Activated CD8-positive, alpha-beta T cell treated with anti-CD3 and anti-CD28 coated beads for 36 hours (primary cell): ENCODE results near the gene CCDC192. TPM values are rescaled to one million over a fixed set of nuclear protein-coding genes. Genes with fewer than 3 reads are reported as not detected.
A peak's percentile ranks its signal among the peaks of the same experiment; 100 is the strongest.

Source experiments
- ATAC-seq: fragments of 200-7000 bp; cut with Tn5 transposase; one replicate; pipeline ENCODE4 v1.10.0; 2021; ENCODE audit warnings: mild to moderate bottlenecking, moderate library complexity
- CTCF ChIA-PET: fragments of 350-600 bp; sonication (Branson Sonifier 250); formaldehyde crosslinking; loops from one replicate; lab custom pipeline; 2021; ENCODE audit warnings: antibody characterized with exemption; lab: Charles Lee
- POLR2A ChIA-PET: fragments of 350-600 bp; sonication (Branson Sonifier 250); formaldehyde crosslinking; loops from one replicate; lab custom pipeline; 2021; ENCODE audit warnings: antibody characterized with exemption; lab: Charles Lee
- DNase-seq: peaks from one replicate; pipeline ENCODE4 v3.0.0-alpha.2; 2020
- H3K27ac Mint-ChIP-seq: one replicate; pipeline ENCODE4 v1.8.0; 2021; ENCODE audit warnings: mild to moderate bottlenecking, mixed read lengths
- H3K27me3 Mint-ChIP-seq: one replicate; pipeline ENCODE4 v1.8.0; 2021; ENCODE audit warnings: mixed read lengths
- H3K36me3 Mint-ChIP-seq: one replicate; pipeline ENCODE4 v1.8.0; 2021; ENCODE audit warnings: low read depth, mixed read lengths
- H3K4me1 Mint-ChIP-seq: one replicate; pipeline ENCODE4 v1.8.0; 2021; ENCODE audit warnings: low read depth, mixed read lengths
- H3K4me3 Mint-ChIP-seq: one replicate; pipeline ENCODE4 v1.8.0; 2021; ENCODE audit warnings: mild to moderate bottlenecking, moderate library complexity, mixed read lengths
- H3K9me3 Mint-ChIP-seq: one replicate; pipeline ENCODE4 v1.8.0; 2021; ENCODE audit warnings: mixed read lengths
- intact Hi-C: fragments of 100-400 bp; cut with micrococcal nuclease; formaldehyde crosslinking; loops from one replicate; pipeline ENCODE4 v1.10.0; 2022
- total RNA-seq, 2 experiments: library from RNA; stranded (reverse); gene quantifications; one replicate each; pipeline ENCODE4 v1.2.3, GENCODE V29; 2021
- TF ChIP-seq, protein P1 (sequence below): fragments of 200-600 bp; IDR thresholded peaks from one replicate; pipeline ENCODE4 v1.8.0; 2022; ENCODE audit warnings: antibody characterized with exemption, mild to moderate bottlenecking

Gene CCDC192
- total RNA-seq, 2 experiments from 2014 or later: not detected

DNA sequence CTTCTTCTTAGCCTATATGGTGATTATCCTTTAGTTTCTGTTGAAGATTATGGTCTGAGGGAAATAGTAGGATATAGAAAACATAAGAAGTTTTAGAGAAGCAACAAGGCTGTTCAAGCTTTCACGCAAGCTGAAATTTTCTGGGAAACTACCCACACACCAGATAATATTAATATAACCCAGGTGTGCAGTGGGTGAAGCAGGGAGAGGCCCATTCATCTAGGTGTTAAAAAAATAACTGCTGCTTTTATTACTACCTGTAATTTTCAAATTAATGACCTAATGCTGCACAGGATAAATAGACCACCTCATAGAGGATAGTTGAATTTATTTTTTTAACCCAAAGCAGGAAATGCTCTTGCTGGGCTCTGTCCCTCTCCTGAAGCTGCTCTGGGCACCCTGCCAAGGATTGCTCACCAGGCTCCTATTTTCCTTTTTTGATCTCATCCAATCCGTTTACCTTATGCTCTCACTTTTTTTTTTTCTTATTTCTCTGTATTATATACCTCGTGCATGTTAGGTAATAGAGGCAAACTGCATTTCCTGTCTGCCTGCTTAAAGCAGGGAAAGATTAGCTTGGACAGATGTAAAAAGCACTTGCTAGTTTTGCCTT, 256.1 kb downstream of the CCDC192 start:
- ChIA-PET POLR2A (no interaction called here), CTCF (interaction anchor here (1.3 kb wide), 1 partner anchor 8 kb away, joined by 3 read pairs; no protein-coding TSS in a partner anchor)
- no peaks in the 10 kb centered on the region for H3K9me3 Mint-ChIP-seq
- H3K36me3 Mint-ChIP-seq: peaks cover 9% of the 10 kb centered on the region
- H3K4me3 Mint-ChIP-seq: no peak overlapping the region
- DNase-seq (peak; percentile 35), ATAC-seq (no peak)
- H3K27ac Mint-ChIP-seq: no peak overlapping the region
- TF ChIP-seq, protein P1, sequence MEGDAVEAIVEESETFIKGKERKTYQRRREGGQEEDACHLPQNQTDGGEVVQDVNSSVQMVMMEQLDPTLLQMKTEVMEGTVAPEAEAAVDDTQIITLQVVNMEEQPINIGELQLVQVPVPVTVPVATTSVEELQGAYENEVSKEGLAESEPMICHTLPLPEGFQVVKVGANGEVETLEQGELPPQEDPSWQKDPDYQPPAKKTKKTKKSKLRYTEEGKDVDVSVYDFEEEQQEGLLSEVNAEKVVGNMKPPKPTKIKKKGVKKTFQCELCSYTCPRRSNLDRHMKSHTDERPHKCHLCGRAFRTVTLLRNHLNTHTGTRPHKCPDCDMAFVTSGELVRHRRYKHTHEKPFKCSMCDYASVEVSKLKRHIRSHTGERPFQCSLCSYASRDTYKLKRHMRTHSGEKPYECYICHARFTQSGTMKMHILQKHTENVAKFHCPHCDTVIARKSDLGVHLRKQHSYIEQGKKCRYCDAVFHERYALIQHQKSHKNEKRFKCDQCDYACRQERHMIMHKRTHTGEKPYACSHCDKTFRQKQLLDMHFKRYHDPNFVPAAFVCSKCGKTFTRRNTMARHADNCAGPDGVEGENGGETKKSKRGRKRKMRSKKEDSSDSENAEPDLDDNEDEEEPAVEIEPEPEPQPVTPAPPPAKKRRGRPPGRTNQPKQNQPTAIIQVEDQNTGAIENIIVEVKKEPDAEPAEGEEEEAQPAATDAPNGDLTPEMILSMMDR: no peak
- intact Hi-C loops: no loop called here
- H3K27me3 Mint-ChIP-seq: no peaks in the 10 kb centered on the region
- peaks cover 19% of the 10 kb centered on the region for H3K4me1 Mint-ChIP-seq

- Mint-ChIP-seq H3K9me3 (peaks cover 1% of the 10 kb centered on the region), H3K4me3 (no peak overlapping the region), H3K27me3 (no peaks in the 10 kb centered on the region), H3K27ac (no peak overlapping the region), H3K4me1 (peaks cover 19% of the 10 kb centered on the region), H3K36me3 (peaks cover 8% of the 10 kb centered on the region)
- intact Hi-C loops: no loop called here
- ChIA-PET CTCF (no interaction called here), POLR2A (no interaction called here)
- TF ChIP-seq, protein P1: no peak
- ATAC-seq (no peak), DNase-seq (no peak)
Observed at GRCh38 chr5:127960270-127960691, 257.1 kb downstream of the CCDC192 start.

DNA sequence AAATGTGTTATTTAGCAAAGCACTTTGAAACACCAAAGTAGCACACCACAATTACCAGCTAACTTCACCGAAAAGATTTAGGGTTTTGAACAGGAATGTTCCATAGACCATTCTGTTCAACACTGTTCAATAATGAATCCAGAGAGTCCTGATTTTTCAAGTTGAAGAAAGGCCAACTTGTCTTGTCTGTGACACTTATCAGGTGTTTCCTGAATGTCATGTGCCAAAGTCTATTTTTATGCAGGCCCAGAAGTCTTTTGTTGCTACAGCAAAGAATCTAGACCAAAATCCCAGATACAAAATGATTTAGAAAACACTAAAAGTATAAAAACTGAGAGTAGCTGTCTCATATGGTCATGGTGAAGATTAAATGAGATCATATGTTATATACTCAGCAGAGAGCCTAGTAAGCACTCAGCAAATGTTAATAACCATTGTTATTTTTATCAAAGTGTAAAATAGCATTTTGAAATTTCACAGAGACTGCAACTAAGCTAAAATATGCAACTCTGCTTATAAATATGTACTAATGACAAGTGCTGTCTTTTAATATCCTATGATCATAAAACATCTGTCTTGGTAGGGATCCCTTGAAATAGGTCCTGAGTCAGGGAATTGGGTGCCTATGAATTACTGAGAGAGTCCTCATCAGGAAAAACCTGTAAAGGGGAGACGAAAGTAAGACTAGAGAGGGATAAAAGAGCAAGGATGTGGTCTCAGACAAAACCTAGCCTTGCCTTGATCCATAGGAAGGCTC, 258.0 kb downstream of the CCDC192 start:
- ChIA-PET CTCF (no interaction called here), POLR2A (no interaction called here)
- H3K27ac Mint-ChIP-seq: no peak overlapping the region
- TF ChIP-seq, protein P1: no peak
- ATAC-seq: no peak
- H3K36me3 Mint-ChIP-seq: peaks cover 10% of the 10 kb centered on the region
- peaks cover 2% of the 10 kb centered on the region for H3K9me3 Mint-ChIP-seq
- peaks cover 19% of the 10 kb centered on the region for H3K4me1 Mint-ChIP-seq
- H3K4me3 Mint-ChIP-seq: no peak overlapping the region
- no peaks in the 10 kb centered on the region for H3K27me3 Mint-ChIP-seq
- DNase-seq: no peak
- intact Hi-C loops: no loop called here

GRCh38 chr5:127961763-127962145, 258.6 kb downstream of the CCDC192 start:
- ATAC-seq (no peak), DNase-seq (no peak)
- H3K27me3 Mint-ChIP-seq: no peaks in the 10 kb centered on the region
- peaks cover 19% of the 10 kb centered on the region for H3K4me1 Mint-ChIP-seq
- TF ChIP-seq, protein P1: no peak
- no peak overlapping the region for H3K27ac Mint-ChIP-seq
- peaks cover 13% of the 10 kb centered on the region for H3K36me3 Mint-ChIP-seq
- peaks cover 2% of the 10 kb centered on the region for H3K9me3 Mint-ChIP-seq
- intact Hi-C loops: no loop called here
- CTCF ChIA-PET: no interaction called here
- no peak overlapping the region for H3K4me3 Mint-ChIP-seq
- POLR2A ChIA-PET: no interaction called here

- H3K27me3 Mint-ChIP-seq: no peaks in the 10 kb centered on the region
- TF ChIP-seq, protein P1: no peak
- peaks cover 2% of the 10 kb centered on the region for H3K9me3 Mint-ChIP-seq
- POLR2A ChIA-PET: no interaction called here
- H3K4me3 Mint-ChIP-seq: no peak overlapping the region
- DNase-seq (no peak), ATAC-seq (no peak)
- intact Hi-C loops: no loop called here
- CTCF ChIA-PET: no interaction called here
- H3K4me1 Mint-ChIP-seq: peaks cover 19% of the 10 kb centered on the region
- H3K27ac Mint-ChIP-seq: no peak overlapping the region
- peaks cover 17% of the 10 kb centered on the region for H3K36me3 Mint-ChIP-seq
Observed at GRCh38 chr5:127962491-127962890, 259.3 kb downstream of the CCDC192 start.
